Parathyroid adenoma (tissue), 2 donors: ENCODE measurements around the gene FASLG.

Experiments used
- H2AFZ ChIP-seq: fragments of 300-600 bp; sonication (generic); one replicate; pipeline ENCODE4 v1.7.0; 2017; ENCODE audit warnings: antibody characterized with exemption, mild to moderate bottlenecking
- H3K27ac ChIP-seq: fragments of 300-600 bp; sonication (generic); one replicate; pipeline ENCODE4 v1.7.0; 2017
- H3K27me3 ChIP-seq: fragments of 300-600 bp; sonication (generic); one replicate; pipeline ENCODE4 v1.7.0; 2017; ENCODE audit warnings: low read length; ENCODE audit not compliant: control insufficient read depth, insufficient read depth
- H3K36me3 ChIP-seq: fragments of 300-600 bp; sonication (generic); one replicate; pipeline ENCODE4 v1.7.0; 2017; ENCODE audit warnings: low read length; ENCODE audit not compliant: control insufficient read depth, insufficient read depth
- H3K4me1 ChIP-seq: fragments of 300-600 bp; sonication (generic); one replicate; pipeline ENCODE4 v1.7.0; 2017; ENCODE audit warnings: control low read depth
- H3K4me2 ChIP-seq: fragments of 300-600 bp; sonication (generic); one replicate; pipeline ENCODE4 v1.7.0; 2017; ENCODE audit warnings: low read length
- H3K4me3 ChIP-seq: fragments of 300-600 bp; sonication (generic); one replicate; pipeline ENCODE4 v1.7.0; 2017; ENCODE audit warnings: low read depth, low read length
- H3K79me2 ChIP-seq: fragments of 300-600 bp; sonication (generic); one replicate; pipeline ENCODE4 v1.7.0; 2017; ENCODE audit warnings: control low read depth
- H3K9ac ChIP-seq: fragments of 300-600 bp; sonication (generic); one replicate; pipeline ENCODE4 v1.7.0; 2017; ENCODE audit warnings: mild to moderate bottlenecking
- H3K9me3 ChIP-seq: fragments of 300-600 bp; sonication (generic); one replicate; pipeline ENCODE4 v1.7.0; 2017; ENCODE audit warnings: low read length; ENCODE audit not compliant: control insufficient read depth
- TF ChIP-seq, protein P1 (sequence below): fragments of 300-600 bp; sonication (generic); IDR thresholded peaks from one replicate; pipeline ENCODE4 v1.7.0; 2017; ENCODE audit warnings: antibody characterized with exemption, mild to moderate bottlenecking
- donor health status: primary hyperparathyroidism.

The FASLG gene, protein sequence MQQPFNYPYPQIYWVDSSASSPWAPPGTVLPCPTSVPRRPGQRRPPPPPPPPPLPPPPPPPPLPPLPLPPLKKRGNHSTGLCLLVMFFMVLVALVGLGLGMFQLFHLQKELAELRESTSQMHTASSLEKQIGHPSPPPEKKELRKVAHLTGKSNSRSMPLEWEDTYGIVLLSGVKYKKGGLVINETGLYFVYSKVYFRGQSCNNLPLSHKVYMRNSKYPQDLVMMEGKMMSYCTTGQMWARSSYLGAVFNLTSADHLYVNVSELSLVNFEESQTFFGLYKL

DNA sequence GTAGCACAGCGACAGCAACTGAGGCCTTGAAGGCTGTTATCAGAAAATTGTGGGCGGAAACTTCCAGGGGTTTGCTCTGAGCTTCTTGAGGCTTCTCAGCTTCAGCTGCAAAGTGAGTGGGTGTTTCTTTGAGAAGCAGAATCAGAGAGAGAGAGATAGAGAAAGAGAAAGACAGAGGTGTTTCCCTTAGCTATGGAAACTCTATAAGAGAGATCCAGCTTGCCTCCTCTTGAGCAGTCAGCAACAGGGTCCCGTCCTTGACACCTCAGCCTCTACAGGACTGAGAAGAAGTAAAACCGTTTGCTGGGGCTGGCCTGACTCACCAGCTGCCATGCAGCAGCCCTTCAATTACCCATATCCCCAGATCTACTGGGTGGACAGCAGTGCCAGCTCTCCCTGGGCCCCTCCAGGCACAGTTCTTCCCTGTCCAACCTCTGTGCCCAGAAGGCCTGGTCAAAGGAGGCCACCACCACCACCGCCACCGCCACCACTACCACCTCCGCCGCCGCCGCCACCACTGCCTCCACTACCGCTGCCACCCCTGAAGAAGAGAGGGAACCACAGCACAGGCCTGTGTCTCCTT lies at the start of gene FASLG:
Gene FASLG, plus strand, starts transcription at position 233 of the 583 bp plus-strand sequence. Its CDS starts 99 bp downstream, at position 332.
- TF ChIP-seq, protein P1, sequence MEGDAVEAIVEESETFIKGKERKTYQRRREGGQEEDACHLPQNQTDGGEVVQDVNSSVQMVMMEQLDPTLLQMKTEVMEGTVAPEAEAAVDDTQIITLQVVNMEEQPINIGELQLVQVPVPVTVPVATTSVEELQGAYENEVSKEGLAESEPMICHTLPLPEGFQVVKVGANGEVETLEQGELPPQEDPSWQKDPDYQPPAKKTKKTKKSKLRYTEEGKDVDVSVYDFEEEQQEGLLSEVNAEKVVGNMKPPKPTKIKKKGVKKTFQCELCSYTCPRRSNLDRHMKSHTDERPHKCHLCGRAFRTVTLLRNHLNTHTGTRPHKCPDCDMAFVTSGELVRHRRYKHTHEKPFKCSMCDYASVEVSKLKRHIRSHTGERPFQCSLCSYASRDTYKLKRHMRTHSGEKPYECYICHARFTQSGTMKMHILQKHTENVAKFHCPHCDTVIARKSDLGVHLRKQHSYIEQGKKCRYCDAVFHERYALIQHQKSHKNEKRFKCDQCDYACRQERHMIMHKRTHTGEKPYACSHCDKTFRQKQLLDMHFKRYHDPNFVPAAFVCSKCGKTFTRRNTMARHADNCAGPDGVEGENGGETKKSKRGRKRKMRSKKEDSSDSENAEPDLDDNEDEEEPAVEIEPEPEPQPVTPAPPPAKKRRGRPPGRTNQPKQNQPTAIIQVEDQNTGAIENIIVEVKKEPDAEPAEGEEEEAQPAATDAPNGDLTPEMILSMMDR: no peak
- H3K9ac ChIP-seq: no peak within 1 kb of the TSS
- H3K4me3 ChIP-seq: no peak within 1 kb of the TSS
- H3K4me1 ChIP-seq: no peaks in the 10 kb centered on the region
- no peak within 1 kb of the TSS for H3K4me2 ChIP-seq
- no peaks in the 10 kb centered on the region for H3K36me3 ChIP-seq
- no peak within 1 kb of the TSS for H3K27ac ChIP-seq
- no peak within 1 kb of the TSS for H2AFZ ChIP-seq
- H3K9me3 ChIP-seq: no peaks in the 10 kb centered on the region
- H3K27me3 ChIP-seq: no peaks in the 10 kb centered on the region
- H3K79me2 ChIP-seq: no peaks in the 10 kb centered on the region

DNA sequence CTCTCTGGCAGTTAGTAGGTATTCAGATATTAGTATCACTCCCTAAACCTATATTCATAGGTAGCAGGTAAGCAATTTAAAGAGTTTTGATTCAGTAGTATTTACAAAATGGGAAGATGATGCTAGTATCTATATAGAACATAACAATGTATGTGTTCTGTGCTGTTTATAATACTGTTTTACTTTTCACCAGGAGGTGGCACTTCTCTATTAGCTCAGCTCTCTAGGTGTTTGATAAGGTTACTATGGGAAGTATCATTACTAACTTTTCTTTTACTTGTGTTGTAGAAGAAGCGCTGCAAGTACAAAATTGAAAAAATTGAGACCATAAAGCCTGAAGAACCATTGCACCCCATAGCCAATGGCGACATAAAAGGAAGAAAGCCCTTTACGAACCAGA lies 49.4 kb upstream of the FASLG start:
- TF ChIP-seq, protein P1: no peak
- Histone ChIP-seq H3K36me3 (no peaks in the 10 kb centered on the region), H3K9ac (no peak overlapping the region), H3K4me2 (no peak overlapping the region), H3K27ac (no peak overlapping the region), H3K79me2 (no peaks in the 10 kb centered on the region), H3K4me3 (no peak overlapping the region), H2AFZ (no peak overlapping the region), H3K4me1 (no peaks in the 10 kb centered on the region), H3K9me3 (no peaks in the 10 kb centered on the region), H3K27me3 (no peaks in the 10 kb centered on the region)

DNA sequence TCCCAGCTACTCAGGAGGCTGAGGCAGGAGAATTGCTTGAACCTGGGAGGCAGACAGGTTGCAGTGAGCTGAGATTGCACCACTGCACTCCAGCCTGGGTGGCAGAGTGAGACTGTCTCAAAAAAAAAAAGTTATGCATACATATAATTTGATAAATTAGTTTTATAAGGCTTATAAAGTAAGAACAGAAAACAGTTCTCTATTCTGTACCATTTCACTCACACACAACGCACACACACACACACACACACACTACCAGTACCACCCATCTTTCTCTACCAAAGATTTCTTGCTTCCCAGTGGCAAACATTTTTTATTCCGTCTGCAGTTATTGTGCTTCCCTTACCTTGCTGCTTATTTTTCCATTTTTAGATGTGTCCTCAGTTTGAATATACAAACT lies 46.4 kb upstream of the FASLG start:
- no peaks in the 10 kb centered on the region for H3K27me3 ChIP-seq
- H3K9me3 ChIP-seq: no peaks in the 10 kb centered on the region
- no peaks in the 10 kb centered on the region for H3K79me2 ChIP-seq
- no peak overlapping the region for H3K4me2 ChIP-seq
- no peak overlapping the region for H2AFZ ChIP-seq
- H3K27ac ChIP-seq: no peak overlapping the region
- H3K4me1 ChIP-seq: no peaks in the 10 kb centered on the region
- TF ChIP-seq, protein P1: no peak
- no peak overlapping the region for H3K4me3 ChIP-seq
- H3K36me3 ChIP-seq: no peaks in the 10 kb centered on the region
- H3K9ac ChIP-seq: no peak overlapping the region

DNA sequence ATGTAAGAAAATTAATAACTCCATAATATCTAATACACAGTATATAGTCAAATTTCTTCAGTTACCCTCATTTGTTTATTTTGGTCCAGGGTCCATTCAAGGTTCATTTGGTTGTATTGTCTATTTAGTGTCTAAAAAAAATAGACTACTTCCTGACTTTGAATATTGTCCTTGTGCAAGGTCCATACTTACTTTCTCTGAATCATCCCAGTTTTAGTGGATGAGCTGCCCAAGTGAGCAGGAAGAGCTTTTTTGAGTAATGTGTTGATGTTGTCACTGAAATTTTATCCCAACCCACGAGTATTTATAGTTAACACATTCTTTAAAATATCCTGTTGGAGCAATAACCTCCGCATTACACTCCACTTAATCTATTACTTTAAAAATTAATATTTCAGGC lies 45.6 kb upstream of the FASLG start:
- H3K27me3 ChIP-seq: no peaks in the 10 kb centered on the region
- no peaks in the 10 kb centered on the region for H3K9me3 ChIP-seq
- TF ChIP-seq, protein P1: no peak
- no peaks in the 10 kb centered on the region for H3K4me1 ChIP-seq
- H3K9ac ChIP-seq: no peak overlapping the region
- H3K4me3 ChIP-seq: no peak overlapping the region
- H3K36me3 ChIP-seq: no peaks in the 10 kb centered on the region
- H3K27ac ChIP-seq: no peak overlapping the region
- H2AFZ ChIP-seq: no peak overlapping the region
- H3K79me2 ChIP-seq: no peaks in the 10 kb centered on the region
- no peak overlapping the region for H3K4me2 ChIP-seq

DNA sequence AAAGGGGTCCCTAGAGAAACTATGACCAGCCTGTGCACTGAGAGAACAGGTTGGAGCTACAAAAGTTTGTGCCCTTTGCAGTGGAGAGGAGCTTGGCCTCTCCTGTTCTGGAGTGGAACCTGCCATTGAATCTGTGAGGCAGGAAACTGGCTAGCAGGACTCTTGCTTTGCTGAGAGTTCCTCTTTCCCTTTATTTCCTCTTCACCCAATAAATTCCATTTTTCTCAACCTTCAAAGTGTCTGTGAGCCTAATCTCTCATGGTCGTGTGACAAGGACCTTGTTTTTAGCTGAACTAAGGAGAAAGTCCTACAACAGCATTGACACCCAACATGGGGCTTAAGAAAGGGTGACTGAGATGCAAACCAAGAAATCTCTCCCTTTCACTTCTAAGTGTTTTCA lies 42.7 kb upstream of the FASLG start:
- Histone ChIP-seq H3K4me2 (no peak overlapping the region), H2AFZ (no peak overlapping the region), H3K9ac (no peak overlapping the region), H3K4me1 (no peaks in the 10 kb centered on the region), H3K9me3 (no peaks in the 10 kb centered on the region), H3K27ac (no peak overlapping the region), H3K79me2 (no peaks in the 10 kb centered on the region), H3K27me3 (no peaks in the 10 kb centered on the region), H3K4me3 (no peak overlapping the region), H3K36me3 (no peaks in the 10 kb centered on the region)
- TF ChIP-seq, protein P1: no peak
